Fibroblast of the aortic adventitia (primary cell): ENCODE results near the gene APOL5. TPM values are rescaled to one million over a fixed set of nuclear protein-coding genes. Genes with fewer than 3 reads are reported as not detected.
"Not testable (repeated sequence)": the region's sequence is repeated elsewhere in the genome, so short reads cannot be mapped to it uniquely, and the experiment has no call there.

ENCODE experiments used
- DNase-seq: peaks from one replicate; pipeline ENCODE4 v3.0.0-alpha.2; 2010; ENCODE audit warnings: low read depth
- H3K4me3 ChIP-seq: 2 replicates; pipeline ENCODE4 v1.5.1; 2011; ENCODE audit warnings: low read depth, mild to moderate bottlenecking, control low read depth, low read length, moderate library complexity
- CTCF ChIP-seq: IDR thresholded peaks from 2 replicates; pipeline ENCODE4 v1.5.1; 2011; ENCODE audit warnings: mild to moderate bottlenecking, low read length, control low read depth, inconsistent platforms; ENCODE audit not compliant: insufficient read depth
- total RNA-seq: library from RNA; depleted of rRNA; stranded (reverse); fragments of >200 nt; gene quantifications from 2 replicates; pipeline ENCODE4 v1.2.3, GENCODE V29; 2012; ENCODE audit warnings: low replicate concordance

Gene APOL5
- total RNA-seq, 1 donor: not detected

GRCh38 chr22:35733791-35734516 is 16.3 kb downstream of the APOL5 start:
- TF ChIP-seq CTCF: no peak
- H3K4me3 ChIP-seq: no peak overlapping the region
- DNase-seq: peak; percentile 40

GRCh38 chr22:35734517-35734827 is 16.8 kb downstream of the APOL5 start:
- no peak overlapping the region for H3K4me3 ChIP-seq
- TF ChIP-seq CTCF: no peak
- no peak for DNase-seq

GRCh38 chr22:35735542-35735941 is 17.9 kb downstream of the APOL5 start:
- DNase-seq: no peak
- H3K4me3 ChIP-seq: no peak overlapping the region
- no peak for TF ChIP-seq CTCF

GRCh38 chr22:35736166-35736565 is 18.5 kb downstream of the APOL5 start:
- H3K4me3 ChIP-seq: no peak overlapping the region
- no peak for DNase-seq
- TF ChIP-seq CTCF: no peak

- no peak for DNase-seq
- H3K4me3 ChIP-seq: no peak overlapping the region
- no peak for TF ChIP-seq CTCF
These were observed 19.0 kb downstream of the APOL5 start for GRCh38 chr22:35736701-35737100.

GRCh38 chr22:35737886-35738285 is 20.2 kb downstream of the APOL5 start:
- not testable (repeated sequence) for DNase-seq, H3K4me3 ChIP-seq

GRCh38 chr22:35739076-35739930 is 21.6 kb downstream of the APOL5 start:
- TF ChIP-seq CTCF: peak; percentile 58
- no peak overlapping the region for H3K4me3 ChIP-seq
- DNase-seq: peak; percentile 51
